DMS53 treated with DMSO at 0.1 percent for 48 hours (cell line): ENCODE measurements around the gene CACNA2D1.

Source experiments
- DNase-seq: peaks from one replicate; lab custom pipeline; 2025; ENCODE audit not compliant: unreplicated experiment; lab: John Stamatoyannopoulos, UW

Gene CACNA2D1

DNA sequence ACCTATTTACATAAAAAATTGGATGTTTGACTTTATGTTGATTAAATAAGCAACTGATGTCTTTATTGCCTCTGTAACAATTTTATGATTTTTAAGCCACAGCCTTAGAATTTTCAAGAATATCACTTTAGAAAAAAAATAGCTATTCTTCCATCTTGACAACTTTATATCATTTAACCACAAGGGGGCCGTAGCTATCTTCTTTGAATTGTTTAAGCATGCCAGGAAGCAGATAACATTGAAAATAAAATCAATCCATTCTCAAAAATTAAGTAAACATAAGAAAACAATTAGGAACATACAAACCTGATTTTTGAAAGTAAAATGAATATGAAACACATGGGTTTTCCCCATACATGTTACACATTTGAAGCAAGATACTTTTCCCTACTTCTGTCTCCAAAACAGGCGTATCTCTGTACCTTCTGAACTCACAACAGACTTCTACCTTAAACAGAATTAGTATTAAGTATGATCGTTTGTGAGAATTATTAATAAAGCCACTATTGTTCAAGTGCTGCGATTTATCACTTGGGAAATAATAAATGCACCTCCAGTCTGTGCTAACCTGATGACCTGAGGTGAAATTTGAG lies 209.0 kb downstream of the CACNA2D1 start:
- DNase-seq = peak; percentile 59

GRCh38 chr7:82230811-82231581 lies 212.6 kb downstream of the CACNA2D1 start:
- DNase-seq = no peak

GRCh38 chr7:82229164-82229563 lies 214.4 kb downstream of the CACNA2D1 start:
- DNase-seq = no peak

DNA sequence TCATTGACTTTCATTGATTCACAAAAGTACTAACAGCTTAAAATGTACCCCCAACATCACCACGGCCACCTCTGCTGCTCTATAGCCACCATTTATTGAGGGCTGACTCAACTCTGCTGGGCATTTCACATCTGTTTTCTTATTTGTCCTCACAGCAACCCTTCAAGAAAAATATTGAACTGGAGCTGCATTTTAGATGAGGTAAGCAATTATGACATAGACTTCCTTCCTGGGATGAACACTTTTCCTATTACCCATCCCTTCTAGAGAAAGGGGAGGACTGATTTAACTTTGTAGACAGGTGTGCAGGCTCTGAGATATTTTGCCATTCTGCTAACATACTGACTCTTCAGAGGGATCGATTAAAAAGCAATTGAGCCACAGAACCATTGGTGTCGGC lies 217.4 kb downstream of the CACNA2D1 start:
- DNase-seq = no peak

GRCh38 chr7:82224529-82224928 lies 219.0 kb downstream of the CACNA2D1 start:
- DNase-seq = no peak

DNA sequence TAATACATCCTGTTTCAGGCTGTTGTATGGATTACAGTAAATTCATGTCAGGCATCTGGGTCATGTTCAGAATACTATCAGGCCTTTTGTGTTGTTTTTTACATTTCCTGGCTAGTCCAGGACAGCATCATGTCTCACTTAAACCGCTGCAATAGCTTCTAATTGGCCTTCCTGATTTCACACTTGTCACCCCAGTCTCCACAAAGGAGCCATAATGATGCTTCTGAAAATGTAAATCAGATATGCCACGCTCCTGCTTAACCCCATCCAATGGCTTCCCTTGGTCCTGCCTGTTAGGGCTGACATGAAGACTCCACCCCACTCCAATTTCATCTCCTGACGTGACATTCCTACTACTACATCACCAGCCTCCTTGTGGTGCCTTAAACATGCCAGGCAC lies 220.0 kb downstream of the CACNA2D1 start:
- DNase-seq = no peak

DNA sequence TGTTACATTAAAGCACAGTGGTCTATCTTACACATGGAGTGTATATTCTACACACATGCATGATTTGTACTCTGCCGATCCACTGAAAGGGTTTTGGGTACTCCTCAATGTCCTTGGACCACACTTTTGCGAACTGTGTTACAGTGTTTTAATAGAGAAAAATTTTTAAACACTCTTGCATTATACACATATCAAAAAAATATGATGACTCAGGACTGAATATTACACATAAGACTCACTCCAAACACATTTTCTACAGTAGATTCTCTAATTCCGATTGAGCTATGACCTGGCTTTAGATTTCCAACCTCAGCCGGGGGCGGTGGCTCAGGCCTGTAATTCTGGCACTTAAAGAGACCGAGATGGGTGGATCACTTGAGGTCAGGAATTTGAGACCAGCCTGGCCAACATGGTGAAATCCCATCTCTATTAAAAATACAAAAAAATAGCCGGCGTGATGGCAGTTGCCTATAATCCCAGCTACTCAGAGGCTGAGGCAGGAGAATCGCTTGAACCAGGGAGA lies 222.4 kb downstream of the CACNA2D1 start:
- DNase-seq = no peak

DNA sequence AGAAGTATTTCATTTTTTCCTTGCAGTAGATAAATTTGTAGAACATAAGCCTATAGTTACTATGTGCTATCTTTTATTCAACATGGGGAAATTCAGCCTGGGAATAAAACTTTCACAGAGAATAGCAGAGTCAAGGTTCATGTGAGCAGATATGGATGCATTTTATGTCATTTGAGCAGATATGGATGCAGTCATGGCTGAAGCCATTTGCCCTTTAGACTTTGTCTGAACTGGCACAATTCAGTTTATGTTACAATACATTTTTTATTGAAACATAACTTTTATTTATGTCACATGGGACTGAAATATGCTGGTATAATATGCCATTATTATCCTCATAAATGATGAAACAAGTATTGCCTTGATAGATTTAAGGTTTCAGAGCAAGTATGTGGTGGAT lies 231.1 kb downstream of the CACNA2D1 start:
- no peak for DNase-seq

DNA sequence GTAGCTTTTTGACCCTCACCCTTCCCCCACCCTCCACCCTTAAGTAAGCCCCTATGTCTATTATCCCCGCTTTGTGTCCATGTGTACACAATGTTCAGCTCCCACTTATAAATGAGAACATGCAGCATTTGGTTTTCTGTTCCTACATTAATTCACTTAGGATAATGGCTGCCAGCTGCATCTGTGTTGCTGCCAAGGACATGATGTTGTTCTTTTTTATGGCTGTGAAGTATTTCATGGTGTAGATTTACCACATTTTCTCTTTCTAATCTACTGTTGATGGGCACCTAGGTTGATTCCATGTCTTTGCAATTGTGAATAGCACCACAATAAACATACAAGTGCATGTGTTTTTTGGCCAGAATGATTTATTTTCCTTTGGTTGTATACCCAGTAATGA lies 232.2 kb downstream of the CACNA2D1 start:
- no peak for DNase-seq

GRCh38 chr7:82210416-82211184 lies 233.0 kb downstream of the CACNA2D1 start:
- no peak for DNase-seq

DNA sequence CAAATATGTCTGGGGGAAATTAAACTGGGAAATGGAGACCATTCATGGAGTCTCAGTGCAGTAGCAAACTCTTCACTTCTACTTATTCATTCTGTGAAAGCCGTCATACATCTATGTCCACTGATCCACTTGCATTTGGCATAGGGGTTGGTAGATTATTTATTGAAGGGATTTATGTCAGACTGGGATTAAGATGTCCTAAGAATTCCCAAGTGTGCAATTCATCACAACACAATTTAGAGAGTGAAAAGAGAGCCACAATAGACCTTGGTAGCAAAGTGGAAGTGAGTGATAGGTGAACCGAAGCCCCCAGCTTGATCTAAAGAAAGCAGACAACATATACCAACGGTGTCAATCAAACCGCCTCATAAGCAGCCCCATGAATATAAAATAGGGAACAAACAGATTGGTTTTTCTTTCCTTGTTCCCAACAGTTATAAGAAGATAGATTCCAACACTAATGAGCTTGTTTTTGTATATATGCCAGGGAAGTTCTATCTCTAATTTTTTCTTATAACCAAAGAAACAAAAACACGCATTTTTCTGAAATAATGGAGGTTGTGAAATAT lies 234.3 kb downstream of the CACNA2D1 start:
- no peak for DNase-seq

DNA sequence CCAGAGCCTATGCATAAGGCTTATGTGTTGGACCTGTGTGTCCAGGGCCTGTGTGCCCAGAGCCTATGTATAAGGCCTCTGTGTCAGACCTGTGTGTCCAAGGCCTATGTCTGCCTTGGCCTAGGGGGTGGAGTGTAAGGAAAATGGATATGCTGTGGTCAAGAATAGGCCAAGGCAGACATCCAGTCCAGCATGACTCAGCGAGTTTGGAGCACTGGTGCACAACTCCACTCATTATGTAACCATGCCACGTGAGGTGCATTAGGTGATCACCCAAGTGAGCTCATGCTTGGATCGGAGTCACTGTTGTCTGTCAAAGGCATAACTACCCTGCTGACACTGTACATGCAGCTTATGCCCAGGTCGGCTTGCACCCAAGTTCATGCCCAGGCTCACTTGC lies 238.9 kb downstream of the CACNA2D1 start:
- no peak for DNase-seq

DNA sequence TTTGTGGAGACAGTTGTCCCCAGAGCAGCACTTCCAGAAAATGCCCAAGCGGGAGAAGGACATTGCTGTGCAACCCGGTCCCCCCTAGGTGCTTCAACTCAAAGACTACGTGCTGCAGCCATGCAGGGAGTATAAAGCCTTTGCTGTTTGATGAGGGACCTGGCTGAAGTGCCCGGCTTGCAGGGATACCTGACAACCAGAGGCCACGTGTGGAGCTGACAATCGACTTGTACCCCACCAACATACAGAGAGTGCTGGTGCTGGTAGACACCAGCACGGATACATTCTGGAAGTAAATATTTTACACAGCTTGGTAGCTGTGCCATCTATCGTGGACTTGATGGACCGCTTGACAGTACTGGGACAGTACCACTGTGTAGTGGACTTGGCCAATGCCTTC lies 240.6 kb downstream of the CACNA2D1 start:
- no peak for DNase-seq

GRCh38 chr7:82202107-82202506 lies 241.5 kb downstream of the CACNA2D1 start:
- no peak for DNase-seq

GRCh38 chr7:82200601-82201000 lies 243.0 kb downstream of the CACNA2D1 start:
- no peak for DNase-seq

GRCh38 chr7:82194016-82194643 lies 249.4 kb downstream of the CACNA2D1 start:
- no peak for DNase-seq

DNA sequence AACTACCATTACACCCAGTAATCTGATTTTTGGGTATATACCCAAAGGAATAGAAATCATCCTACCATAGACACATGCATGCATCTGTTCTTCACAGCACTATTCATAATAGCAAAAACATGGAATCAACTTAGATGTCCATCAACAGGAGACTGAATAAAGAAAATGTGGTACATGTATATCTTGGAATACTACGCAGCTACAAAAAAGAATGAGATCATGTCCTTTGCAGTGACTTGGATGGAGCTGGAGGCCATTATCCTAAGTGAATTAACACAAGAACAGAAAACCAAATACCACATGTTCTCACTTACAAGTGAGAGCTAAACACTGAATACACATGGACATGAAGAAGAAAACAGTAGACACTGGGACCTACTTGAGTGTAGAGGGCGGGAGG lies 254.9 kb downstream of the CACNA2D1 start:
- no peak for DNase-seq

GRCh38 chr7:82185443-82185842 lies 258.1 kb downstream of the CACNA2D1 start:
- DNase-seq = no peak

DNA sequence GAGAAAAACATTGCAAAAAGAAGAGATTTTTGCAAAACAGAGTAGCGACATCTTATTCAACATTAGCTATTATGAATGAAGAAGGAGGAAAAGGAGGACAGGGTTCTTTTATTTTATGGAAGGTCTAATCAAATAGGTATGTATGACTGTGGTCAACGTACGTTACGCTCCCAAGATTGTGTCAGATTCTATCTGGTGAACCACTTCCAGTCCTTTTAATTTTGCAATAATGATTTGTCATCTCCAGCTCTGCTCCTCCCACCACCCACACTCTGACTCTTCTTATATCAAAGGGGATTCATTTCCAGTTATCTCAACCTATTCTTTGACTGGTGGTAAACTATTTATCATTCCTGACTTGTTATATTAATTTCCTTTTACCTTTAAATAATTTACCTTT lies 259.9 kb downstream of the CACNA2D1 start:
- DNase-seq = no peak

DNA sequence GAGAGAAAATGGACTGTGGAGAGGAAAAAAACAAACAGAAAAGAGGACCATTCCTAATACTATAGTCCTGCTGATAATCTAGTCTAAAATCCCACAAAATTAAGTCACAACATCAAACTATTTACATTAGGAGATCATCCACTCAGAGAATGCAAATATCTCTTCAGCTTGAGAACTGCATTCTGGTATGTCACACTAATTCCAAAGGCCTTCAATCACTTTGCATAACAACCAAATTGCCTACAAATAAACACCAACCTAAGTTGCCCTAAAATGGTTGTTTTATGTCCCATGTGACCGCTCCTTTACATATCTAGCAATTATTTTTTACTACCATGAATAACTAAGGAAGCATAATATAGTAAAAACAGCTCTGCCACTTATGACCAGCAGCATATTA lies 264.3 kb downstream of the CACNA2D1 start:
- DNase-seq = no peak

DNA sequence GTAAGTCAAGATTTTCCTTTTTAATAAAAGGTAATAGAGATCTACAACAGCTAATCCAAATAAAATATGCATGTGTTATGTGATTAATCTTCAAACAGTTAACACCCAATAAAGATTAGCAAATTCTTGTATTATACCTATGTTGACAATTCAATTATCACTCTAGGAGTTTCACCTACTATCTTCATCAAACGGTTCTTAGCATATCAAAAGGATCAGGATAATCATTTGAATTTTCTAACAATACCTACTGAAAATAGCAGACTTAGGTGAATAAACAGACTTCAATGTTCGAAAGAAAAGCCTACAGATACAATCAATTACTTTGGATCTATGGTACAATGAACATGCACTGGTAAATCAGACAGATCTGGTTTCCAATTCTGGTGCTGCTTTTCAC lies 268.3 kb downstream of the CACNA2D1 start:
- no peak for DNase-seq
